Pancreas (tissue), 10 donors: ENCODE results near the gene KLF17. TPM values are rescaled to one million over a fixed set of nuclear protein-coding genes. Genes with fewer than 3 reads are reported as not detected.

Experiments
- ATAC-seq, 4 donors: fragments of 200-7000 bp; cut with Tn5 transposase; one replicate each; pipeline versions ENCODE4 v1.8.0 to v1.9.1; 2020; ENCODE audit warnings: mild to moderate bottlenecking in 4 of 4, moderate library complexity in 4 of 4
- DNase-seq, 6 donors: peaks; one replicate each; pipeline ENCODE4 v3.0.0-alpha.2; 2020
- FAIRE-seq: peaks from 2 replicates; lab custom pipeline; 2012; peaks lifted over from hg19 to GRCh38; lab: Jason Lieb, UNC
- H3K27ac ChIP-seq, 4 donors: fragments of 200-600 bp; sonication (generic); 1 replicate in 3 of 4; 2 replicates in 1 of 4; pipeline versions ENCODE4 v1.5.0 to v1.8.0; 2020
- H3K27me3 ChIP-seq, 4 donors: fragments of 200-600 bp; one replicate each; pipeline ENCODE4 v1.8.0; 2021
- H3K36me3 ChIP-seq, 3 donors: fragments of 200-600 bp; sonication (generic) in 1 of 3; one replicate each; pipeline versions ENCODE4 v1.5.0 to v1.8.0; 2020 to 2021
- H3K4me1 ChIP-seq, 3 donors: fragments of 200-600 bp; one replicate each; pipeline ENCODE4 v1.8.0; 2021
- H3K4me3 ChIP-seq, 4 donors: fragments of 200-600 bp; sonication (generic) in 2 of 4; one replicate each; pipeline versions ENCODE4 v1.5.0 to v1.8.0; 2020 to 2021
- H3K9me3 ChIP-seq, 4 donors: fragments of 200-600 bp; one replicate each; pipeline ENCODE4 v1.8.0; 2021
- CTCF ChIP-seq, 4 donors: fragments of 200-600 bp; sonication (generic) in 3 of 4; IDR thresholded peaks; one replicate each; pipeline versions ENCODE4 v1.5.0 to v1.8.0; 2021; ENCODE audit warnings: antibody characterized with exemption in 4 of 4
- WGBS, 2 donors: extraction: QIAGEN DNeasy Blood & Tissue Kit; methylation state at CpG; one replicate each; pipeline ENCODE4 v1.1.7; 2013; 5-methylcytosine and 5-hydroxymethylcytosine counted together
- intact Hi-C, 3 donors: fragments of 100-400 bp; cut with DNase I; formaldehyde crosslinking; loops; one replicate each; pipeline versions ENCODE4 v1.11.1 to v1.14.2; 2022
- polyA plus RNA-seq, 2 donors: library from polyadenylated mRNA; stranded (reverse); fragments of 200-250 nt; gene quantifications; one replicate each; pipeline ENCODE4 v1.2.3, GENCODE V29; 2013
- total RNA-seq, 6 donors: library from RNA; stranded (reverse); fragmentation: NEBNext Ultra II Directional in 4 of 6; extraction: Animal tissue kit (Norgen Biotek cat#: 25700) in 4 of 6; gene quantifications; one replicate each; pipeline versions ENCODE4 v1.2.1 to v1.2.4, GENCODE V29; 2021 to 2023
- donor health status: healthy with polysubstance abuse.
- donor health status: DM: no; HTN: no; CAD: no; lungs with moderate emphysema.
- donor health status: DM: no; HTN: no; CAD: no.
- donor health status: control.
- donor health status: control.
- donor health status: Bipolar disorder and iron deficiency.
- donor health status: DM: yes; HTN: yes; CAD: no.
- donor health status: DM: no; HTN: no; CAD: no.
- donor health status: DM: no; HTN: no; CAD: no.
- donor health status: DM: yes; HTN: yes; CAD: no.

Gene KLF17
- total and polyA plus RNA-seq, 8 donors = 0.12 TPM; not detected in 7

DNA sequence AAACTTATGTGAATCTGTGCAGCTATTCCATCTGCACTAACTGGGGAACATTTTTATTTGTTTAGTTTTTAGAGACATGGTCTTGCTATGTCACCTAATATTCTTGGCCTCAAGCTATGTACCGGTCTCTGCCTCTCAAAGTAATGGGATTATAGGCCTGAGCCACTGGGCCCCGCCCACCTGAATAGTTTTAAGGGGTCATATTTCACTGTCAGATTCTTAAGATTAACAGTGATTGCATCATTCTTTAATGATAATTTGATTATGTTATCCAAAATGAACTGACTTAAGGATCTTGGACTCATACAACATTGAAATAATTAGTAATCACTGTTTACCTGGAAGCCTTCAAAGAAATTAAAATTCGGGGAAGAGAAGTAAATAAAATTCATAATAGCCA lies 35.4 kb downstream of the KLF17 start:
- H3K9me3 ChIP-seq = no peaks in the 10 kb centered on the region
- H3K27ac ChIP-seq = no peak overlapping the region
- TF ChIP-seq CTCF (IDR thresholded peaks at IDR 0.05) = no peak
- H3K27me3 ChIP-seq = no peaks in the 10 kb centered on the region
- ATAC-seq = no peak
- intact Hi-C loops = no loop called here
- no peaks in the 10 kb centered on the region for H3K4me1 ChIP-seq
- DNase-seq = no peak
- no peak for FAIRE-seq
- 72 to 83% methylated on average over 3 of the region's 3 CpGs for WGBS, 2 donors
- no peak overlapping the region for H3K4me3 ChIP-seq
- no peaks in the 10 kb centered on the region for H3K36me3 ChIP-seq

DNA sequence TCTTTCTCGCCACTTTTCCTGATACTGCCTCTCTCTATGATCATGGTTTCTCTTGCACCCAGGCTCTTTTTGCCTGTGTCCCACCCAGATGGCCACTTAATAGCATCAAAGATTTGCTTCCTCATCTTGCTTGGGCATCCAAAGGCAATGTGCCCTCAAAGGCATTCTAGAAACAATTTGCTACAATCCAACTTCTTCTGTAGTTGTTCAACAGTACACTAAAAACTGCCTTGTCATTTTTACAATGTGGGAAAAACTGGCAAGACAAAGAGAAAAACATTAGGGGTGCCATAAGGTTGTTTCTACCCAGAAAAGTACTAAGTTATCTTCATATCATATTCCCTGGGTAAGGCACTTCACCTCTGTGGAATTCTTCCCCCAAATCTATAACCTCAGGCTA lies 39.3 kb downstream of the KLF17 start:
- Histone ChIP-seq H3K36me3 (no peaks in the 10 kb centered on the region), H3K27ac (no peak overlapping the region), H3K9me3 (no peaks in the 10 kb centered on the region), H3K4me1 (no peaks in the 10 kb centered on the region), H3K4me3 (no peak overlapping the region), H3K27me3 (no peaks in the 10 kb centered on the region)
- 63 to 70% methylated on average over 1 of the region's 1 CpG for WGBS, 2 donors
- TF ChIP-seq CTCF (IDR thresholded peaks at IDR 0.05) = no peak
- DNase-seq (no peak), ATAC-seq (no peak), FAIRE-seq (no peak)
- intact Hi-C loops = no loop called here

- intact Hi-C loops = no loop called here
- FAIRE-seq (no peak), DNase-seq (no peak), ATAC-seq (no peak)
- no peaks in the 10 kb centered on the region for H3K4me1 ChIP-seq
- no peak for TF ChIP-seq CTCF (IDR thresholded peaks at IDR 0.05)
- H3K27me3 ChIP-seq = no peaks in the 10 kb centered on the region
- no peaks in the 10 kb centered on the region for H3K36me3 ChIP-seq
- no peaks in the 10 kb centered on the region for H3K9me3 ChIP-seq
- no peak overlapping the region for H3K27ac ChIP-seq
- no peak overlapping the region for H3K4me3 ChIP-seq
Observed at GRCh38 chr1:44158871-44159270, 40.2 kb downstream of the KLF17 start.

GRCh38 chr1:44161546-44161945 lies 42.9 kb downstream of the KLF17 start:
- Histone ChIP-seq H3K9me3 (no peaks in the 10 kb centered on the region), H3K4me3 (no peak overlapping the region), H3K4me1 (no peaks in the 10 kb centered on the region), H3K36me3 (no peaks in the 10 kb centered on the region), H3K27me3 (no peaks in the 10 kb centered on the region), H3K27ac (no peak overlapping the region)
- intact Hi-C loops = no loop called here
- ATAC-seq = no peak
- FAIRE-seq = no peak
- DNase-seq = no peak
- no peak for TF ChIP-seq CTCF (IDR thresholded peaks at IDR 0.05)

GRCh38 chr1:44168520-44169098 lies 50.0 kb downstream of the KLF17 start:
- no peak for FAIRE-seq
- intact Hi-C loops = no loop called here
- WGBS, 2 donors = 79 to 90% methylated on average over 5 of the region's 5 CpGs
- H3K36me3 ChIP-seq = no peaks in the 10 kb centered on the region
- no peak for DNase-seq
- H3K9me3 ChIP-seq = no peaks in the 10 kb centered on the region
- no peak for ATAC-seq
- H3K27me3 ChIP-seq = no peaks in the 10 kb centered on the region
- TF ChIP-seq CTCF (IDR thresholded peaks at IDR 0.05) = no peak
- H3K27ac ChIP-seq = no peak overlapping the region
- H3K4me3 ChIP-seq = no peak overlapping the region
- no peaks in the 10 kb centered on the region for H3K4me1 ChIP-seq
